NCI-H345 (cell line): Measurements from ENCODE around the gene PYCARD.
"Not testable (repeated sequence)": the region's sequence is repeated elsewhere in the genome, so short reads cannot be mapped to it uniquely, and the experiment has no call there.

Experiments
- DNase-seq: peaks from one replicate; lab custom pipeline; 2025; lab: John Stamatoyannopoulos, UW

Gene PYCARD

GRCh38 chr16:31215287-31216162 lies 13.0 kb upstream of the PYCARD start:
- peak; percentile 26 for DNase-seq

GRCh38 chr16:31214708-31215286 lies 12.2 kb upstream of the PYCARD start:
- peak; percentile 27 for DNase-seq

GRCh38 chr16:31213877-31214707 lies 11.5 kb upstream of the PYCARD start, which contains the start of gene TRIM72:
TSS of gene TRIM72 (plus strand) at chr16:31214119. CDS start at chr16:31214739, 620 bp downstream.
- DNase-seq = no peak

- DNase-seq = no peak
Measured at GRCh38 chr16:31213342-31213741, 10.8 kb upstream of the PYCARD start.

GRCh38 chr16:31206776-31207175 lies 4.2 kb upstream of the PYCARD start:
- no peak for DNase-seq

GRCh38 chr16:31204871-31205666 lies 2.5 kb upstream of the PYCARD start:
- DNase-seq = no peak

- no peak for DNase-seq
Measured at GRCh38 chr16:31201582-31202413, 762 bp downstream of the PYCARD start.

- no peak for DNase-seq
Measured at GRCh38 chr16:31200821-31201568, 1.6 kb downstream of the PYCARD start.

- not testable (repeated sequence) for DNase-seq
Measured at GRCh38 chr16:31200111-31200510, 2.4 kb downstream of the PYCARD start.

GRCh38 chr16:31199430-31200041 lies 3.0 kb downstream of the PYCARD start:
- DNase-seq = no peak

GRCh38 chr16:31198207-31198882 lies 4.2 kb downstream of the PYCARD start:
- DNase-seq = no peak

GRCh38 chr16:31196324-31197088 lies 6.1 kb downstream of the PYCARD start:
- no peak for DNase-seq

- not testable (repeated sequence) for DNase-seq
Measured at GRCh38 chr16:31195861-31196260, 6.7 kb downstream of the PYCARD start.

GRCh38 chr16:31194898-31195297 lies 7.7 kb downstream of the PYCARD start:
- no peak for DNase-seq

- no peak for DNase-seq
Measured at GRCh38 chr16:31193874-31194273, 8.7 kb downstream of the PYCARD start.

- no peak for DNase-seq
Measured at GRCh38 chr16:31192856-31193642, 9.5 kb downstream of the PYCARD start.

GRCh38 chr16:31191697-31192428 lies 10.7 kb downstream of the PYCARD start:
- DNase-seq = no peak
